Measurements from ENCODE around the gene DNAL1.
A peak's percentile ranks its signal among the peaks of the same experiment; 100 is the strongest.

The DNAL1 gene

DNA sequence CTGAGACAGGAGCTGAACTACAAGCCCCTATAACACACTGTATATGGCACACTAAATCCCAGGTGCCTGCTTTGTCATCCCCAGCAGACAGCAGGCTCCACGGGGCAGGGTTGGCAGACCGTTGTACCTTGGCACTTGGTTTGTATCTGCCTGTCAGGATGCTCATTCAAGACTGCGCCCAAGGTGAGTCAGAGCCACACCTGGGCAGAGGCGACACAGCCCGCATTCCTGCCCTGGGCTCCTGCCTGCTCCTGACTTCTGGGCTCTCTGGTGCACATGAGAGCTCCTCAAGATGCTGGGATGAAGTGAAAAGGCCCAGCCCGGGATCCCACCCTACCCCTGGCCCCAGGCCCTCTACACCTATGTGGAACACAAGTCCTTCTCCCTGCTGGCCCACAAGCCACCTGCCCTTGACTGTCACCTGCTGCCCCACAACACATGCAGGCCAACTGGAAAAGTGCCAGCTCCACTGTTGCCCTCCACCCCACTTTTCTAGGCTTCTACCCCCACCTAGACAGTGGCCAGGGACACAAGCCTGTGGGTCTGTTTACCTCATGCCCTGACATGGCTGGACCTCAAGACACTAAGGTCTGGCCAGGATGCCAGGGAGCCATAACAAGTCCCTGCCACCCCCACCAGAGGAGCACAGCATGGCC lies 100.2 kb downstream of the DNAL1 start:
- DNase-seq, result no peak

DNA sequence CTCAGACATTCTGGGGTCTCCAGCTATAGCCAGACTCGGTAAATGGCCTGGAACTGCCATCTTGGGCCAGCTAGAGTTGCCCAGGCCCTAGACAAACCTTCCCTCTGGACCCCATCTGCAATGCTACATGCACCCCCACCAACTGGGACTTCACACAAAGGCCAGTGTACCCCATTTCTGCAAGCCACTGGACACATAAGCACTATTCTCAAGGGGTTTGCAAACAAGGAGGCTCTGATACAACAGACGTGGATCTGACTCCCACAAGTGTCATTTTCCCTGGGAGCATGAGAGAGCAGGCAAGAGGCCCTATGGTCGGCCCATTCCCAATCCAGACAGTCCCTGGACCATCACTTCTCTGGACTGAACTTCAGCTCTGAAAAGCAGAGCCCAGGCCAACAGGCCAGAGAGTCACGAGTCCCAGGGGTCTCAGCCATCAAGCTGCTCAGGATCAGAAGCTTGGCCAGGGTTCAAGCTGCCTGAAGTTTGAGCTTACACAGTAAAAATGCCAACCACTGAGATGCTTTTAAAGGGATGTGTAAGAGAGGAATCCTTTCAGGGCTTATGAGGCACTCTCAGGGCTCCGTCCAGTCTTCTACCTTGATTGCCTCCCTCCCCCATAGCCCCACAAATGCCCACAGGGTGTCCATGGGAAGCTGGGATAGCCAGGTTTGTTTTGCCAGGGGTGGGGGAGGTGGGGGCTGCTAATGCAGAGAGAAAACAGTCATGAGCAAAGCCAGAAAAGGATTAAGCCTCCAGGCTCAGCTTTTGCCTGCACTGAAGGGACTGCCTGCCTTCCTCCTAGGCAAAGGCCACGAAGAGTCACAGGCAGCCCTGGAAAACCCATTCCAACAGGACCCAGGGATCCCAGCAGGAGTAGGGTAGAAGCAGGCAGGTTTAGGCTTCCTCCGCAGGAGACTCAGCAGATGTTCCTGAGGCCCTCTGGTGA lies 101.1 kb downstream of the DNAL1 start:
- DNase-seq, result no peak

DNA sequence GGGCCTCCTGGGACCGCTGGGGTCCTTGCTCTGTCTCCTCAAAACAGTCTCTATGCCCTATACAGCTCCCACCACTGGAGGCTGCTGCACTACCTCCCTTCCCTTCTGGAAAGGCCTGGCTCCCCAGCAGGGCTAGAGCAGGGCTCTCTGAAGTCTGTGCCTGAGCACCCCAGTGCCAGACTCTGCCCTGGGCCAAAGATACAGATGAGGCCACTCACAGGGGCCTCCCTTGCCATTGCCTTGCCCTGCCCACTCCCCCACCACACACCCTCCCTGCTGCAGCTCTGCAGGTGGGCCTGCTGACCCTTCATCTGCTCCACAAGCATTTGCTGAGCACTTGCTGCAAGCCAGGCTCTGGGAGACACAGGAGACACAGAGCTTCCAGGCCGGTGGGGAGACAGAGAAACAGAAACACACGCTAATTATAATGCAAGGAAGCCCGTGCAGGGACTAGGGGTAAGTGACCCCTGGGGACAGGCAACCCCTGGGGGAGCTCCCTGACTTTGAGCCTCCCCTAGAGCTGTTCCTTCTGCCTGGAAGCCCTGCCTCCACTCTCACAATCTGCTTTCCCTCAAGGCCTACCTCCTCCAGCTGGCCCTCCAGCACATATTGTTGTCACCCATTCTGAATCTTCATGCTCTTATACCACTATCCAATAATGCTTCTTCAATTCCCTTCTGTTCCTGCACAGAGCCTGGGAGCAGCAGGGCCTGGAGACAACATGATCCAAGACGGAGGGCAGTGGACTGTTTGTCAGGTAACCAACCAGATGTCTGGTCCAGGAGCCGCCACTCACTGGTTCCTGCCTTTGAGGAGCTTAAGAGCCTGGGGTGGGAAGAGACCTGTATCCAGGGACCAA lies 102.0 kb downstream of the DNAL1 start:
- DNase-seq, result no peak

DNA sequence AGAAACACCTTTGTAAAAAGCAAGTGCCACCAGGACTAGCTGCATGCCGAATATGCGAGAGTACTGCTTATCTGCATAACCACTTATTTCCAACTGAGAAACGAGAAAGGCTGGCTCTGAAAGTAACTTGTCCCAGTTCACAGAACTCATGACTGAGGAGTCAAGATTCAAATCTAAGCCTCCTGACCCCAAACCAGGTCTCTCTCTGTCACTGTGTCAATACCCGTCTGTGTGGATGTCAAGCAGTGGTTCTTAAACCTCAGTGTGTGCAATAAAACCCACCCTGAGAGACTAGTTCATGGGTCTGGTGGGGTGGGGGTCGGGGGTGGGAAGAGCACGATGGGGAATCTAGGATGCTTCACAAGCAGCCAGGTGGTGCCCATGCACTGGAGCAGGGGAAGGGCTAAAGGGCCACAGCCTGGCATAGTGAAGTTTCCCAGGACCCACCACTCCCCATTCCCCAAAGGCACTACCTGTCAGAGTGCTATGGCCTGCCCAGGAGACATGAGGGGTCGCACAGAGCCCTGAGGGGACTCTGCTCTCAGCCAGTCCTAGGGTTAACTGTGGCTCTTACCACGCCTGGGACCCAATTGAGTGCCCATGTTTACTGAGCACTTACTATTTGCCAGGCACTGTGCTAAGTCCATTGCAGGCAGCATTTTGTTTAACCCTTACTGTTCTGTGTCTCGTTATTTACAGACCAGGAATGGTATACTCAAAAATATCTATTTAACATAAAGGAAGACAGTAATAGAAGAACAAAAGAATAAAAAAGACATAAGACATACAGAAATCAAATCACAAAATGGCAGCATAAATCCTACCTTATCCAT lies 102.8 kb downstream of the DNAL1 start:
- DNase-seq, result no peak

DNA sequence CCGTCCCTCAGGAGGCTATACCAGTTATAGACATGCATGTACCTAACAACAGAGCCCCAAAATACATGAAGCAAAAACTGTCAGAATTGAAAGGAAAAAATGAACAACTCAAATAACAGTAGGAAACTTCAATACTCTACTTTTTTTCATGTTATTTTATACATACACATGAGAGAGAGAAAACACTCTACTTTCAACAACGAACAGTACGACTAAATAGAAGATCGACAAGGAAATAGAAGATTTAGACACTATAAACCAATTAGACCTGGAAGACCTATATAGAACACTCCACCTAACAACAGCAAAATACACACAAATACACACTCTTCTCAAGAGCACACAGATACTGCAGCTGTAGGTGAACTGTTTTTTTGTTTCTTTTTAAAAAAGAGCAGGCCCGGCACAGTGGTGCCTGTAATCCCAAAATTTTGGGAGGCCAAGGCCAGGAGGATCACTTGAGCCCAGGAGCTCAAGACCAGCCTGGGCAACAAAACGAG lies 104.1 kb downstream of the DNAL1 start:
- DNase-seq, result no peak

DNA sequence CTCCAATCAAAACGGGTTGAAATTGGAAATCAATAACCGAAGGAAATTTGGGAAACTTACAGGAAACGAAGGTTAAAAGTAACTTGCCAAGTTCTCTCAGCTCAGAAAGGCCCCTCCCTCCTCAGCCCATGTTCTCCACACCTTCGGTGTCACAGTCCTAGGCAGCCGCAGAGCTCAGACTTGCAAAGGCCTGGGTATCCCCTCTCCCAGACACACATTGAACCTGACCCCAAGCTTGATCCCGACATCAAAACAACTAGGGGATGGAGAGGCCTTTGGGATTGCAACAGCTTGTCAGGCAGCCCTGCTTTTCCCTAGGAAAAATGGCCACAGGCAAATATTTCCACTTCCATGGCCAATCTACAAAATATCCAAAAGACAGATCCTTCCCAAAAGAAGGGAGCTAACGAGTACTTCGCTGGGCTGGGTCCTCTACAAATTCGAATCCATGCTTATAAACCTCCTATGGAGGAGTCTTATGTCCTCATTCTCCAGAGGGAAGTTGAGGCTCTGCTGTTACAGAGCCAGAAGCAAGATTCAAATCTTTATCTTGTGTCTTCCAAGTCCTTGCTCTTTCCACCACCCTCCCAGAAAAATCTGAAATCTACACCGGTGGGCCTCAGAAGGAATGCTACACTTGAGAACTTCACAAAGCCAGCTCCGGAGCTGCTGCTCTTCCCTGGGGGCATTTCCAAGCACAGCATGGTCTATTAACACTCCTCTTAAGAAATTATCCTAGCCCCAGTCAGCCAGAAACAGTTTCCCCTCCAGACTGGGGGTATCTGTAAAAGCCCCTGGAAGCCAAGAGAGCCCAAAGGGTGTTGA lies 105.1 kb downstream of the DNAL1 start:
- DNase-seq, result no peak

DNA sequence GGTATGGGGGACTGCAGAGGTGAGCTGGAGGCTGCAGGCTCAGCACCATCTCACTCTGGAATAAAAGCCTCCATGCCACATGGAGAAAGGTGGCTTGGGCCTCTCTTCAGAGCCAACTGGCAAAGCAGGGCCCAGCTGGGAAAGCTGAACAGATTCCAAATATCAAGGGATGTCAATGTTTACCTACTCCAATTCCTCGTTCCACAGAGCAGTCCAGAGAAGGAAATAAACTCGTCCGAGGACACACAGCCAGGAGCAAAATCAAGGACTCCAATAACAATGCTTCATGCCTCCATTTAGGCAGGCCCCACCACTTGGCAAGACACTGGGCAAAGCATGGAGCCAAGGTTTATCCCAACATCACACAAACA lies 105.7 kb downstream of the DNAL1 start:
- DNase-seq, result no peak

DNA sequence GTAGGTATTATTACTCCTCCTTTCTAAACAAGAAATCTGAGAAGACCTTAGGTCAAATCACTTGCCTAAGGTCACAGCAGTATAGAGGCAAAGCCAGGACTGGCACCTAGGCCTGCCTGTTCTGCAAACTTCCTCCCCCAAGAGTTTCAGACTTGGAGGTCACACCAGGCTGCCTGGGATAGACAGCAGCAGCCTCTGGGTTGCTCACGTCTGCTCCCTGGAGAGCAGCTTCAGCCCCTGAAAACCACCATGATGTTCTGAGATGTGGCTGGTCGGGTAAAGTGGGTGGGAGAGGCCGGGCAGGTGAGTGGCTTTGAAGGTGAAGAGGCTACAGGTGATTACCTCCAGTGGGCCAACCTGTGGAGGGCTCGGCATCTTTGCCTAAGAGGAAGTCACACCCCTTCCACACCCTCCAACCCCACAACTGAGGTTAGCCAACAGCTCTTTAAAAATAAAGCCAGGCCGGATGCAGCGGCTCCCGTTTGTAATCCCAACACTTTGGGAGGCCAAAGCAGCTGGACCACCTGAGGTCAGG lies 106.4 kb downstream of the DNAL1 start:
- DNase-seq, result peak; percentile 79

DNA sequence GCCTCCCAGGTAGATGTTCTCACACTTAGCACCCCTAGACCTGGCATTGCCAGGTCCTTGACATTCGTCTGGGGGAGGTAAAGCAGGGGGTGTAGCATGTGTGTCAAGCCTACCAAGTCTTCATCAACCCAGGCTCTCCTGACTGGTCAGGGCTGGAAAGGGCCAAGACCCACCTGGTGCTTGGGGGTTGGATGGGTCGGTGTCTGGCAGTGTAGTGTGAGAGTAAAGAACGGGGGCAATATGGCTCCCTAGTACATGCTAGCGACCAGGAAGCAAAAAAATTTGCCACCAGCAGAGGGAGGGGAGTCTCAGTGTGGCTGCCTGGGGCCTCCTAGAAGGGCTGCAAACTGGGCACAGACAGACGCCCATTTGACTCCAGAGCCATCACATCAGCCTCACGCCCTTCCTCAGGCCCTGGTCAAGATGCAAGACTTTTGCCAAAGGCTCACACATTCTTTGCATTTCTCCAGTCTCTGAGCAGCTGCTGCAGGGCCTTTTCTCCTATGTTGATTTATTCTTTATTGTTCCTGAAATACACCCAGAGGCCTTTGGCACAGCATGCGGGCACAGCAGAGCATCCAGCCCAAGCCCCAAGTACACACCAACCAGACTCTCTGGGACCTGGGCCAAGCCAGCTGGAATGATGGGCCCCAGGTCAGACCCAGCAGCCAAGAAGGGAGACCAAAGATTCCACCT lies 107.7 kb downstream of the DNAL1 start:
- no peak for DNase-seq
